HG03354 (cell line): ENCODE results near the gene APBA2.

Source experiments
- ATAC-seq: cut with Tn5 transposase; IDR thresholded peaks from one replicate; pipeline ENCODE4 v1.9.1; 2021; ENCODE audit warnings: mild to moderate bottlenecking; ENCODE audit not compliant: unreplicated experiment, poor library complexity, severe bottlenecking

The APBA2 gene

DNA sequence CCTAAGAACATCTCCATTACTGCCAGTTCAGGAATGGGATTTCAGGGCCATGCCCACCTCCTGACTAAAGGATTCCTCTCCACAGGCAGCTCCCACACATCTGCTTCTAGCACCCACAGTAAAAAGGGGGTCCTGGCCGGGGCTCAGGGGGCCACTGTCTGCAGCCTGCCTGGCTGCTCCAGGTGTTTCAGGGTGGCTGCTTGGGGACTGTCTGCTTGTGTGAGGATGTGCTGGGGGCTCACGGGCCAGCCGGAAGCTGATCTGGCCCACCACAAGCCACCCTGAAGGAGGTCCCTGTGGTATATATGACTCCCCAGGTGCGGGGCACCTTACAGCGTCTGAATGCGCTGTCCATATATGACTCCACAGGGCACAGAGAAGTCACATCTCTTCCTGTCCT is 248.5 kb downstream of the APBA2 start:
- no peak for ATAC-seq

DNA sequence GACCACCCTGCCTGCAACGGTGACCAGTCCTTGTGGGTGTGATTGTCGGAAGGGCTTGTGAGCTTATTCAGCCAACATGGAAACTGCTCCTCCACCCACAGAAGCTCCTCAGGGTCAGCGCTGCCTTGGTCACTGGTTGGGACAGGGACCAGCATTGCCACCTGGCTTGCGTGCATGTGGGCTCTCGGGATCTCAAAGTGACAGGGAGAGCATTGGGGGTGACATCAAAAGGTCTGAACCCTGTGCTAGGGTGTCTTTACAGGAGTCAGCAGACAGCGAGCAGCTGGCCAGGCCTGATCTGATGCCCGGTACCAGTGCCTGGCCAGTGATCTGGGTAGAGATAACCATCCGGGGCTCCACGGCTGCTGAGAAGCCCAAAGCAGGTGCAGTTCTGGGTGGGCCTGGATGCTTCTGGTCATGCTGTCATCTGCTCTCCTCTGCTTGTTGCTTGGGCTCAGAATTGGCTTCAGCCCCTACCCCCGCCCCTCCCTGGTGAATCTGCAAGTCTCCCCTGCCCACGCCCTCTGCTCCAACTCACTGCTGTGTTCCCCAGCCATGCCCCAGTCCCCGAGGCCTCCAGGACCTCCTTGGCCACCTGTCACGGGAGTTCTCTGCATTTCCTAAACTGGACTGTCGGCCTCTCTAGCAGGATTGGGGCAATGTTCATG is 249.0 kb downstream of the APBA2 start:
- ATAC-seq = no peak

DNA sequence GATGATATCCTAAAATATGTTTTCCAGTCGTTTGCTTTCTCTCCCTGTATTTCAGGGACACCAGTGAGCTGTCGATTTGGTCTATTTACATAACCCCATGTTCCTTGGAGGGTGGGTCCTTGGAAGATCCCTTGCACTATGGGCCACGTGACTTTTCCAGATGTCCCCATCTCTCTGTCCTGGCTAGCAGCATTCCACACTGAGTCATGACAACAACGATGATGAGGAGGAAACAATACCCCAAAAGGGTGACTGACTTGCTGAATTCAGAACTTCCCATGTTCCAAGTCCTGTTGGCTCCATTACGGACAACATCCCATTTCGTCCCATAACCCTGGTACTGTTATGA is 249.5 kb downstream of the APBA2 start:
- no peak for ATAC-seq

DNA sequence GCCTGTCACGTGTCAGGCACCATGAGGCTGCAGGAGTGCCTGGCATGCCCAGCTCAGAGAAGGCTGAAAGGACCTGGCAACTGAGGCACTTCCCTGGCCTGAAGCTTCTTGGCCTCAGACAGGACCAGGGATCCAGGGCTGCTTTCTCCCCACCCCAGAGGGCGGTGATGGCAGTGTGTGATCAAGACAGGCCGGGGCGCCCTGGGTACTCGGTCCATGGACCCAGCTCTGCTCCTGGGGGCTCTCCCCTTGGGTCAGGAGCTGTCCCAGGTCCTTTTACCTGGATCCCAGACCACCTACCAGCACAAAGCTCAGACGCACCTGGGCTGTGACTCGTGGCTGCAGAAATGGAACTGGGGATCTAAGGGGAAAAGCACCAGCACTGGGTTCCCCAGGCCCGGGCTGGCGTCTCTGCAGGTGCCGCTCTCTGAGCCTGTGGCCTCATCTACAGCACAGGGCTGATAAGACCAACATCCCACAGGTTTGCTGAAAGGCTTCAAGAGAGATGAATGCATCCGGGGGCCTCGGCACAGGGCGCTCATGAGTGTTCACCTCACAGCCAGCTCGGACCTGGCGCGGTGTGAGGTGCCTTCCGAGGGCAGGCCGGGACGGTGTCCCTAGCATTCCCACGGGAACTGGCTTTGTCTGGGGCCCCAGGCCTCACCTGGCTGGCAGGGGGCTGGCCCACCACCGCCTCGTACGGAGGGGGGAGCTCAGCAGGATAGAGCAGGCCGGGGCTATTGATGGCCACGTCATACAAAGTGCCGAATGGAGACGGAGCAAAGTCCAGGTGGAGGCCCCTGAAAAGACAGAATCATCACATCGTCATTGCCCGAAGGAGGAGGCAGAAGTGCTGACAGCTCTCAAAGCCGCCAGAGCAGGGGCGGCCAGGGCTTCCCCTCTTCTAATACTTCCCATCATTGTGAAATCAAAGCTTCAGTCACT is 250.2 kb downstream of the APBA2 start:
- ATAC-seq = no peak

- no peak for ATAC-seq
Measured at GRCh38 chr15:29138260-29138659, 252.5 kb downstream of the APBA2 start.

DNA sequence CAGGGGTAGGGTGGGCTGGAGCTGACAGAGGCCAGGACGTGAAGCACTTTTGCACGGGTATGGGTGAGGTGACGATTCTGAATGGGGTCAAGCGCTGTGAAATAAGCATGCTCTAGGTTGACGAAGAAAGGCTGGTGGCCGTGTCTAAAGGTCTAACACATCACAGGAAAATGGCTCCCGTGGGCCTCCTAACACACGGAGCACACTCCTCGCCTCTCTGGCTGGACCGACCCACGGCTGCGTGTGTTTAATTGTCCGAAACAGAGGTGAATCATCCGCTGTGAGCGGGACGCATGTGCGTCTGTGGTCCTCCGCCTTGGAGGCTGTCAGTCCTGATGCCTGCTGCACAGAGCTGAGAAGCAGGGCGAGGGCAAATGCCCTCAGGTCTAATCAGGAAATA is 253.3 kb downstream of the APBA2 start:
- ATAC-seq = no peak

DNA sequence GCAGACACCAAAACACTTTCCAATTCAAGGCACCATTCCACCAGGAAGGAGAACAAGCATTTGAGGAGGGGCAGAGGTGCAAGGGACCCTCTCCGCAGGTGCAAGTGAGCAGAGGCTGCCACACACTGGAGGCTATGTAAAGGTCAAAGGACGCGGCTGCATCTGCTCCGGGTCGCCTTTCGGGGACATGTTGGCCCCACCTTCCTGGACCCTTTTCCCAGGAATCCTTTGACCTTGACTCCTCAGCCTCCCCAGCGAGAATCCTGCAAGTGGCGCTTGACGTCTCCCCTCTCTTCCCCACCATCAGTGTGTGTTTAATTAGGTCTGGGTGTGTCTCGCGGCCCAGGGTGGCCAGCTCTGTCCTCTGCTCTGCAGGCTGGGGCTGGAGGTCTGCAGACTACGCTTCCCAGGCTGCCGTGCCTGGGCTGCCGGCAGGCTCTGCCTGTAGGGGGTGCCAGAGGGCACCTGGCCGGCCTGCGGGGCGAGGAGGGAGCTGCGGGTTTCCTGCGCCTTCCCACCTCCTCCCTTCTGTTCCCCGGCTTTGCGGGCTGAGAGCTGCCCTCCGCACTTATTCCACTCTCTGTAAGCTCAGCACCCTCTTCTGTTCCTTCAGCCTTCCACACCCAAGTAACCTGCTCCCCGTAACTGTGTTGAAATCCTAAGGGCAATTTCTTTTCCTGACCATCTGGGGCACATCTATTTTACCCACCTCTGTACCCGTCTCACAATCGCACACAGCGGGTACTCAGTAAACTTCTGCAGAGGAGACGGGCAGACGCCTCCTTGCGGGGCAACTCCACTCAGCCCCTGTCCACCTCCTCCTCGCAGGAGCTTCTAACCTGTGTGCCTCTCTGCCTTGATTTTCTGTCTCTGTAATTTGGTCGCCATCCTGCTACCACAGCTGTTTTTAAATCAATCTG is 254.0 kb downstream of the APBA2 start:
- ATAC-seq = no peak

GRCh38 chr15:29140475-29141307 is 254.9 kb downstream of the APBA2 start:
- ATAC-seq = no peak

DNA sequence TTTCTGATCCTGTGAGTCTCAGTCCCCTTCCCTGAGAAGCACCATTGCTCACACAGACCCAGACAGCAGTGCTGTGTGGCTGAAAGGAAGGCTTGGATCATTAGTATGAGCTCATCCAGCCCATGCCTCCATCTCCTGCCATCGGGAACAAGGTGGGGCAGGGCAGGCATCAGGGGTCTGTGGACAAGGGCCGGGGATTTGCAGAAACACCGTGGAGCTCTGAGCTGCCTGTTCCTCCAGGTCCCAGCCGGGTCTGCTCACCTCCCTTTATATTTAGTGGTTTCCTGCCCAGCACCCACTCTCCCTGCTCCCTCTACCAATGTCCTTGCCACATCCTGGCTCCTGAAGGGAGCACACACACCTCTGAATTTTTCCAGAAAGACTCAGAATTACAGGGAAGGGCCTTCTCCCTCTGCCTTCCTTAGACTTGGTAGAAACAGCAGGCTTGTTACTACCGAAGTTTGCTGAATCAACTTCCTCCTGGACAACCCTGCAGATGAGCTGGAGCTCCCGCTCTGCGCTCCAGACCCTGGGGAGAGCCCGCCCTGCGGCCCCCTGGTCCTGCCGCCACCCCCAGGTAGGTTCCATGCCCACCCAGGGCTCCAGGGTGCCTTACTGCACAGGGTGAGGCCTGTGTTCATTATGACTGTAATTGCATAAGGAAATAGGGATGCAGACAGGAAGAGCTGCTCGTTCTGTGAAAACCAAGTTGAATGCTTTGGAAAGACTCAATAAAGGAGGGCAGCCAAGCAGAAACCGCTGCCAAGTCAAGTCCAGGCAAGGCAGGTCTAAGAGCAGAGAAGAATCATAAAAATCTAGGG is 255.7 kb downstream of the APBA2 start:
- no peak for ATAC-seq

DNA sequence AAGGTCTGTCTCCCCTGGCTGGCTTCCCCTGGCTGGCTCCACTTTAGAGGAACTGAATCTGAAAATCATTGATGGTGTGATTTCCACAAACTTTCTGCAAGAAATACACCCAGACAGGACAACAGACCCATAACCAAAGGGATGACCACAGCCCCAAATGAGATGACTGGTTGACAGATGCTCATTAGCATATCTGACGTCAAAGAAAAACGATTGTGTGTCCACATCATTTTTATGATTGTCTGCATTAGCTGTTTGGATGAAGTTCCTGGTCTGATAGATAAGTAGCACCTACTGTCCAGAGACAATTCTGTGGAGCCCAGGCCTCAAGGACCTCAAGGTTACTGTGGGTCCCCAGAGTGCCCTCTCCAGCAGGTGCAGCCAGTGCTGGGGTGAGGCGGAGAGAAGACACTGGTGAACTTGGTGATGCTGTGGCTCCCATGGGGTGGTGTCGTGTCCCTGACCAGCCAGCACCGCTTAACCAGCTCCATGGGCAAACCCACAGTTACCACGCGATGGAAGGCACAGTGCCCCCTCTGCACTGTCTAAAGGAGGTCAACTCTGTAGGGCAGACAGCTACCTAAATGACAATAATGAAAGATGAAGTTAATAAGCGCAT is 256.5 kb downstream of the APBA2 start:
- no peak for ATAC-seq

DNA sequence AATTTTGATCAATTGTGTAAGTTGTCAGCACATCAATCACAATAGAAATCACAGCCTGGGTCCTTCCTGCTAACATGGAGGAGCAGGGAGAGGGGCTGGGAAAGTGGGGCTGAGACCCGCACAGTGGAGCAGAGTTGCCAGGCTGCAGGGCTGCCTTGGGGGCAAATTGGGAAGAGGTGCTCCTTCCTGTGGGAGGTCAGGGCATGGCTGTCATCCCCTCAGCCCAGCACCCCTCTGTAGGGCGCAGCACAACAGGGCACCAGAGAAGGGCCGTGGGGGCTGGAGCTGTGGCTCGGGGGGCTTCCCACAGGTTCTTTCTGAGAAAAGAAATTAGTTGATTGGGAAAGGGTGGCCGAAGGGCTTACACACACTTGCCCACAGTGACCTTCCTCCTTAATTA is 257.5 kb downstream of the APBA2 start:
- ATAC-seq = no peak

GRCh38 chr15:29143909-29144635 is 258.3 kb downstream of the APBA2 start:
- ATAC-seq = peak; percentile 53

DNA sequence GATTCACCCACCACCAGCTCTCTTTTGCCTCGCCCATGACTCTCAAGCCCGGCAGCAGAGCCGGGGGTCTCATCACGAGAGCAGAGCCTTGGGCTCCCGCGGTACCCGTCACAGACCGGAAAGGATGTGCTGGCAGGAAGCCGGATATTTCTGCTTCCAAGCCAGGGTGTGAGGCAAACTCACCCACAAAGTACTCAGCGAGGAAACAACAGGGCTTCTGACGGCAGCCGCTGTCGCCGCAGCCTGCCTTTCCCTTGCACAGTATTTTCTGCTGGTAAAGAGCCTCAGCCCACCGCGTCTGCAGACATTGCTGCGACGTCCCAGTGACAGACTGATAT is 263.9 kb downstream of the APBA2 start:
- ATAC-seq = no peak

DNA sequence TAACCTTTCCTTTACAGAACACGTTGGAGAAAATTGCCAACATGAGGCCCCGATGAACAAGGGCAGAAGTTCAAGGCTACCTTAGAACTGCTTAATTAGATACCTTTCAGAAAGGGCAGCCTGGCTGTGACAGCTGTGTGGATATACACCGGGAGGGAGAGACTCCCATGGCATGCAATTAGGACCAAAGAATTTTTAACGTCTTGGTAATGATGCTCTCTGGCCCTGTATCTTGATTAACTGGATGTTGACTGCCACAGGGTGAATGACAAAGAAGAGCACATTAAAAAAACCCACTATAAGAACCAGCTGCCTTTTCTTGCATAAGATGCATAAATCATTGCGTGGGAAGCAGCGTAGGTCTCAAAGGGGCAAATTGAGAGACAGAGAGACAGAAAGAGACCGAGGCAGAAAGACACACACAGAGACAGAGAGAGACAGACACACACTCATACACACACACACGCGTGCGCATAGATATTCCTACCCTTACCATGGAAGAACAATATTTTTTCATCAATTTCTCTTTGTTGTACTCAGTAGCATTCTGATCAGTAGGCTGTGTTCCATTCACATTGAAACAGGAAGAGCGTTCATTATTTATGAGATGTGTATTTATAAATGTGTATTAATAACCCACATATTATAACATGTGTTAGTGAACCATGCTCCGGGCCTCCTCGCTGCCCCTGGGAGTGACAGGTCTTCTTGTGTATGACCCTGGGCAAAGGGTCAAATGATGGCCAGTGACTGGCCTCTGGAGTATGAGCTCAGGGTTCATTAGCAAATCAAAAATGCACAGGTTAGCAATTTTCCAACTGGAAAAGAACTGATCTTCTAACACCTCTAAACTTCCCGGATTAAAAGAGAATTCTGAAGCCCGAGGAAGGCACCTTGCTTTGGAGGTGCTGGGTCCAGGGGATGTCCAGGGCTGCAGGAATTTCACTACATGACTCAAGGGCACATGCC is 265.0 kb downstream of the APBA2 start:
- no peak for ATAC-seq

GRCh38 chr15:29151484-29151857 is 265.7 kb downstream of the APBA2 start:
- ATAC-seq = no peak

DNA sequence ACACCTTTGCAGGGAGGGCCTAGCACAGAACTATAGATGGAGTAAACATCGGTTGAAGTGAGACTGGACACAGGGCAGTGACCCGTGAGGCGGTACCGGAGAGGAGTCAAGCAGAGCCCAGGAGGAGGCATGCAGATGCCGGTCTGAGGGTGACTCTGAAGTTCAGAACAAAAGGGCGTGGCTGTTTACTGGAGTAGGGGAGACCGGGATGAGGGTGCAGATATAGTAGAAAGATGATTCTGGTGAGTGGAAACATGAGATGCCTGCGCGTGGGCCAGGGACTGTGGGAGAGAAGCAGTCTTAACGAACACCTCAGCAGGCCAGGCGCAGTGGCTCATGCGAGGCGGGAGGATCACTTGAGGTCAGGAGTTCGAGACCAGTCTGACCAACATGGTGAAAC is 270.7 kb downstream of the APBA2 start:
- ATAC-seq = no peak
